HTERT RPE-1 (cell line): ENCODE results near the gene PRR20B.
"Not testable (repeated sequence)": the region's sequence is repeated elsewhere in the genome, so short reads cannot be mapped to it uniquely, and the experiment has no call there.

ENCODE experiments used
- in situ Hi-C: fragments of 300-500 bp; cut with MboI; formaldehyde crosslinking; loops from 4 replicates; pipeline ENCODE4 v1.14.3; 2020; ENCODE audit warnings: low sequenced_read_pairs

PRR20B gene

DNA sequence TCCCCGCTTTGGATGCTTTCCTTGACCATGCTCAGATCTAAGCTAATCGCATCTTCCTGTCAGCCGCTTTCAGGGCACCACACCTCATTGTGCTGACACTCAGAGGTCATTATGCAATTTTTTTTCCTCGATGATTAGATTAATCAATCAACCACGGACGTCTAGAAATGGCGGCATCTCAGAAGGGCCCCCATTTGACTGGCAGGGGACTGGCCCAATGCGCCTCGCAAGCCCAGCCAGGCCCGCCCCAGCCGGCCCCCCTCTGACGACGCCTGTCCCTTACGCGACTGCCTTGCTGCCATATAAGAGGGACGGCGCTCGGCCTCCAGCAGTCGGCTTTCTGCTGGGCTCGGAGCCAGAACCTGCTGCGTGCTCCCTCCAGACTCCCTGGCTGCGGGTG lies at the start of gene PRR20B:
Gene PRR20B, plus strand, starts transcription at position 301 of the 400 bp plus-strand sequence. CDS start 387 bp downstream, outside the sequence.
- in situ Hi-C loops: not testable (repeated sequence)

DNA sequence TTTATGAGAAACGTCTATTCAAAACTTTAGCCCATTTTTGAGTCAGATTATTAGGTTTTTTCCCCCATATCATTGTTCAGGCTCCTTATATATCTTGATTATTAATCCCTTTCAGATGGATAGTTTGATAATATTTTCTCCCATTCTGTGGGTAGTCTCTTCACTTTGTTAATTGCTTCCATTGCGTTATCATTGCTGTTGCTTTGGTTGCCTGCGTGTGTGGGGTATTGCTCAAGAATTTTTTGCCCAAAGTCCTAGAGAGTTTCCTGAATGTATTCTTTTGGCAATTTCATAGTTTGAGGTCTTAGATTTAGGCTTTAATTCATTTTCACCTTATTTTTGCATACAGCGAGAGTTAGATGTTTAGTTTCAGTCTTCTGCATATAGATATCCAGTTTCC lies 32.3 kb upstream of the PRR20B start:
- in situ Hi-C loops: no loop called here

DNA sequence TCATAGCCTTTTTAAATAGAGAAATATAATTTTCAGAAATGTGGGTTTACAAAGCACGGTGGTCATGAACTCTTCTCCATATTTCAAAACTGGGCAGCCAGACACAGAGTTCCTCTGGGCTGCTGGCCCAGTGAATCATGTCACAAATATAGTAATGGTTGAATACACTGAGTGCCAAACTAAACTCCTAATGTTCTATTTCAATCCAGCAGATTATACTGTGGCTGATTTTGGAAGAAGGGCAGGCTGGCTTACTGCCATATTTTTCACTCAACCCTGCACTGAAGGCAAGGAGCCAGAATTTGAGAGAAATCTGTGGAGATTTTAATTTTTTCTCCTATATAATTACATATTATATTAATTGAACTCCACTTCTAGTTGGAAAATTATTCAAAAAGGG lies 23.6 kb upstream of the PRR20B start:
- in situ Hi-C loops: no loop called here

DNA sequence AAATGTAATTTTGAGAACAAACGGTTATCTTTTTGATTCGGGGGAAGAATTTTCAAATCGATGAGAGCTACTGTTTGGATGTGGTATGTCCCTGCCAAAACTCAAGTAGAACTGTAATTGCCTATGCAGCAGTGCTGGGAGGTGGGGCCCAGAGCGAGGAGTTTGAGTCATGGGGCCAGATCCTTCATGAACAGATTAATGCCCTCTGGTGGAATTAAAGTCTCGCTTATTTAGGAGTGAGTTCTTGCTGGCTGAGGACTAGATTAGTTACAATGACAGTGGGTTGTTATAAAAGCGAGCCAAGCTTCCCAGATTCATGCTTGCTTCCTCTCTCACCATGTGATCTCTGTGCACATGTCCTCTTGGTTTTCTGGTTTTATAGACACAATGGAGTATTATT lies 18.4 kb upstream of the PRR20B start:
- in situ Hi-C loops: no loop called here

DNA sequence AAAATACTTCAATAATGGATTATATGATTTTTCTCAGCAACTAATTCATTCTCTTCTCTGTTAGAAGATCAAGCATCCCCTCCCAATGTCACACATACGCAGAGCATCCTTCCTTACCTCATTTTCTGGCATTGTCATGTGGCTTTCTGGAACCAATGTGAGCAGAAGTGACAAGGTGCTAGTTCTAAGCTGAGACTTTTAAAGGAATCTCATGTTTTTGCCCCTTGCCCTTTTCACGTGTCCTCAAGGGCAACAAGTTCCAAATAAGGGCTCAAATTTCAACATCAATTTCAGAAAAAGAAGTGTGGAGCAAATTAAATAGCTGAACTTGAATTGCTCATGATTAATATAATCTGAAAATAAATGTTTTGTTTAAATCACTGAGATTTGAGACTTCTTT lies 11.2 kb upstream of the PRR20B start:
- in situ Hi-C loops: no loop called here

DNA sequence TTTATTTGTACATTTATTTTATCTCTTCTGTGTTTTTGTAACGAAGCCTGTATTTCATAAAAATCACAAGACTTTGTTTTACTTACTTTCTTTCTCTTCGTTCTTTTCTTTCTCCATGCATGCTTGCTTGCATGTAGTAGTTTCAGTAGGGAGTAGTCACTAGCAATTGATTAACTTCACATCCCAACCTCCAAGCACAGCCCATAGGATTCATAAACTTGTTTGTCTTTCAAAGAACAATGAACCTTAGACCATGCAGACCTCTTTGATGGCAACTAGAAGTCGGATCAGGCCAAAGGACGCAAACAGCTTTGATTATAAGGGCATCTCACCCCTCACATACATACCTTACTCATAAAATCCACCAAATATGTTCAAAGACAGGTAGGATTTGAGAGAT lies 9.7 kb upstream of the PRR20B start:
- in situ Hi-C loops: no loop called here

DNA sequence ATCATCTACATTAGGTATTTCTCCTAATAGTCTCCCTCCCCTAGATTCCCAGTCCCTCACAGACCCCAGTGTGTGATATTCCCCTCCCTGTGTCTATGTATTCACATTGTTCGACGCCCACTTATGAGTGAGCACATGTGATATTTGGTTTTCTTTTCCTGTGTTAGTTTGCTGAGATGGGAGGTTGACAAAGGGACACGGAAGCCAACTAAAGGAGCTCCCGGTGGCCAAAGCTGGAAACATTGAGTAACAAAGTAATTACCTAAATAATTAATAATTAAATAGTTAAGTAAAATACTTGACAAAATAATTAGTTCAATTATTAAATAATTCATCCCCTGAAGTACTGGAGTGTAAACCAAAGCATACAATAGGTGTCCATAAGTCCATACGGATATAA lies 8.3 kb upstream of the PRR20B start:
- in situ Hi-C loops: no loop called here

DNA sequence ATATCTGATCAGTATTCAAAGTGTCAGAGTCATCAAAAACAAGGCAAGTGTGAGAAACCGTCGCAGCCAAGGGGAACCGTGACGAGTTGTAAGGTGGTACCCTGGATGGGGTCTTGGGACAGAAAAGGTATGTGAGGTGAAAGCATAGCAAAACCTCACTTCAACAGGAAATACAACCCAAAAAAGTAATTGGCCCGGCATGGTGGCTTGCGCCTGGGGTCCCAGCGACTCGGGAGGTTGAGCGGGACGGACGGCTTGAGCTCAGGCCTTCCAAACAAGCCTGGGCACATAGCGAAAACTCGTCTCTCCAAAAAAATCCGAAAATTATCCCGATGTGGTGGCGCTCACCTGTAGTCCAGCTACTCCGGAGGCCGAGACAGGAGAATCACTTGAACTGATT lies 7.5 kb upstream of the PRR20B start:
- in situ Hi-C loops: not testable (repeated sequence)

DNA sequence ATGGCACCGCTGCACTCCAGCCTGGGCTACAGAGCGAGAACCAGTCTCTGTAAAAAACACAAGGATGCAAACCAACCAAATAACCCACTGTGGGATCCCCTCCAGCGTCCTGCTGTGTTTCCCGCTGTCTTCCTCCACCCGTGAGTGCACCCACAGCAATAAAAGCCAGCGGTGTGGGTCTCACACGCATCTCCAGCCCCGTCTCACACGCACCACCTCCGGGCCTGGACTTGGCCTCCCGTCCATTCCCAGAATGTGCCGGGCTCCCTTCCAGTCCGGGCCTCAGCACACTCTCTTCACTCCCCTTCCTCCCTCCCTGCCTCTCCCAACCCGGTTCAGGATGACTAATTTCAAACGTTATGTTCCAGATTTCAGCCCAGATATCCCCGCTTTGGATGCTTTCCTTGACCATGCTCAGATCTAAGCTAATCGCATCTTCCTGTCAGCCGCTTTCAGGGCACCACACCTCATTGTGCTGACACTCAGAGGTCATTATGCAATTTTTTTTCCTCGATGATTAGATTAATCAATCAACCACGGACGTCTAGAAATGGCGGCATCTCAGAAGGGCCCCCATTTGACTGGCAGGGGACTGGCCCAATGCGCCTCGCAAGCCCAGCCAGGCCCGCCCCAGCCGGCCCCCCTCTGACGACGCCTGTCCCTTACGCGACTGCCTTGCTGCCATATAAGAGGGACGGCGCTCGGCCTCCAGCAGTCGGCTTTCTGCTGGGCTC lies 6.9 kb upstream of the PRR20B start, which contains the start of gene PRR20A:
Gene PRR20A, plus strand, starts transcription at position 684 of the 734 bp plus-strand sequence. CDS start 387 bp downstream, outside the sequence.
- in situ Hi-C loops: not testable (repeated sequence)

DNA sequence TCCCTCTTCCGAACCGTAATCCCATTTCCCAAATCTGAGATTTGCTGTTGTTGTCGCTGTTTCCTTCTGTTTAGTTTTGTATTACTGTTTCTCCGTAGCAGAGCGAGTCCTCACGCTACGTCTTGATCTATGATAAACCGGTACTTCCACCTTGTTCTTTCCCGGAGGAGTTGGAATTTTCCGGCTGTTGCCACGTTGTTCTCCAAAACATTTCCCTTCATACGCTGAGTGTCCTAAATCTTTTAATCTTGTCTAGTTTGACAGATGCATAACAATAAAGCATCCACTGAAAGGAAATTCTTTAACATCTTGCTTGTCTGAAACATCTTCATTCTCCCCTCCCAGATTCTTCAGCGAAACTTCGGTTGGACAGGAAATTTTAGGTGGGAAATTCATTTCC lies 818 bp downstream of the PRR20B start:
- in situ Hi-C loops: not testable (repeated sequence)

DNA sequence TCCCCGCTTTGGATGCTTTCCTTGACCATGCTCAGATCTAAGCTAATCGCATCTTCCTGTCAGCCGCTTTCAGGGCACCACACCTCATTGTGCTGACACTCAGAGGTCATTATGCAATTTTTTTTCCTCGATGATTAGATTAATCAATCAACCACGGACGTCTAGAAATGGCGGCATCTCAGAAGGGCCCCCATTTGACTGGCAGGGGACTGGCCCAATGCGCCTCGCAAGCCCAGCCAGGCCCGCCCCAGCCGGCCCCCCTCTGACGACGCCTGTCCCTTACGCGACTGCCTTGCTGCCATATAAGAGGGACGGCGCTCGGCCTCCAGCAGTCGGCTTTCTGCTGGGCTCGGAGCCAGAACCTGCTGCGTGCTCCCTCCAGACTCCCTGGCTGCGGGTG lies 6.5 kb downstream of the PRR20B start, which contains the start of gene PRR20C:
Gene PRR20C, plus strand, starts transcription at position 301 of the 400 bp plus-strand sequence. CDS start 387 bp downstream, outside the sequence.
- in situ Hi-C loops: not testable (repeated sequence)

DNA sequence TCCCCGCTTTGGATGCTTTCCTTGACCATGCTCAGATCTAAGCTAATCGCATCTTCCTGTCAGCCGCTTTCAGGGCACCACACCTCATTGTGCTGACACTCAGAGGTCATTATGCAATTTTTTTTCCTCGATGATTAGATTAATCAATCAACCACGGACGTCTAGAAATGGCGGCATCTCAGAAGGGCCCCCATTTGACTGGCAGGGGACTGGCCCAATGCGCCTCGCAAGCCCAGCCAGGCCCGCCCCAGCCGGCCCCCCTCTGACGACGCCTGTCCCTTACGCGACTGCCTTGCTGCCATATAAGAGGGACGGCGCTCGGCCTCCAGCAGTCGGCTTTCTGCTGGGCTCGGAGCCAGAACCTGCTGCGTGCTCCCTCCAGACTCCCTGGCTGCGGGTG lies 13.0 kb downstream of the PRR20B start, which contains the start of gene PRR20D:
Gene PRR20D, plus strand, starts transcription at position 301 of the 400 bp plus-strand sequence. CDS start 387 bp downstream, outside the sequence.
- in situ Hi-C loops: not testable (repeated sequence)

DNA sequence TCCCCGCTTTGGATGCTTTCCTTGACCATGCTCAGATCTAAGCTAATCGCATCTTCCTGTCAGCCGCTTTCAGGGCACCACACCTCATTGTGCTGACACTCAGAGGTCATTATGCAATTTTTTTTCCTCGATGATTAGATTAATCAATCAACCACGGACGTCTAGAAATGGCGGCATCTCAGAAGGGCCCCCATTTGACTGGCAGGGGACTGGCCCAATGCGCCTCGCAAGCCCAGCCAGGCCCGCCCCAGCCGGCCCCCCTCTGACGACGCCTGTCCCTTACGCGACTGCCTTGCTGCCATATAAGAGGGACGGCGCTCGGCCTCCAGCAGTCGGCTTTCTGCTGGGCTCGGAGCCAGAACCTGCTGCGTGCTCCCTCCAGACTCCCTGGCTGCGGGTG lies 19.6 kb downstream of the PRR20B start, which contains the start of gene PRR20E:
Gene PRR20E, plus strand, starts transcription at position 301 of the 400 bp plus-strand sequence. CDS start 387 bp downstream, outside the sequence.
- in situ Hi-C loops: not testable (repeated sequence)

DNA sequence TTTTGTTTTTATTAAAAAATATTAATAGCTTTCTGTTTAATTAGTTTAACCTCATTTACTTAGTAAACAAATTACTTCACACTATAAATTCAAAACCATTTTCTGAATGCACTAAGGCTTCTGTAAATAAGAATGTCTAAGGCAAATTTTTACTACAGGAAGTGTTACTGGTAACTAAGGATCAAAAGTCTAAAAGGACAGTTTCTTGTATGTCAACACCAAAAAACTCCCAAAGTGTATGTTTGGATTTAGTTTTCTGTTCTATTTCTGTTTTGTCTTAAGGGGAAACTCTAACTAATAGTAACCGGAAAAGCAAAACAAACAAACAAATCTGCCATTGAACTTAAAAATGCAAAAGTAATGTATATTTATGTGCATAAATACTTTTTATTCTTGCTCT lies 44.4 kb downstream of the PRR20B start:
- in situ Hi-C loops: no loop called here
